BE2C (cell line): ENCODE results near the gene MAP7.
"Not testable (repeated sequence)": the region's sequence is repeated elsewhere in the genome, so short reads cannot be mapped to it uniquely, and the experiment has no call there.

Source experiments
- DNase-seq: peaks from one replicate; pipeline ENCODE4 v3.0.0-alpha.2; 2020
- H3K27me3 ChIP-seq: fragments of 250-450 bp; sonication (Bioruptor Pico); 2 replicates; pipeline ENCODE4 v1.5.1; 2020; ENCODE audit warnings: mild to moderate bottlenecking
- H3K36me3 ChIP-seq: fragments of 250-450 bp; sonication (Bioruptor Pico); 2 replicates; pipeline ENCODE4 v1.5.1; 2020; ENCODE audit warnings: mild to moderate bottlenecking
- H3K4me1 ChIP-seq: fragments of 250-450 bp; sonication (Bioruptor Pico); 2 replicates; pipeline ENCODE4 v1.5.1; 2020
- H3K4me3 ChIP-seq: 2 replicates; pipeline ENCODE4 v1.5.1; 2011; ENCODE audit warnings: low read depth, low read length
- H3K9me3 ChIP-seq: fragments of 250-450 bp; sonication (Bioruptor Pico); 2 replicates; pipeline ENCODE4 v1.5.1; 2020
- TF ChIP-seq, protein P1 (sequence below): IDR thresholded peaks from 2 replicates; pipeline ENCODE4 v1.5.1; 2012; ENCODE audit warnings: mild to moderate bottlenecking, low read depth, low read length

Gene MAP7

DNA sequence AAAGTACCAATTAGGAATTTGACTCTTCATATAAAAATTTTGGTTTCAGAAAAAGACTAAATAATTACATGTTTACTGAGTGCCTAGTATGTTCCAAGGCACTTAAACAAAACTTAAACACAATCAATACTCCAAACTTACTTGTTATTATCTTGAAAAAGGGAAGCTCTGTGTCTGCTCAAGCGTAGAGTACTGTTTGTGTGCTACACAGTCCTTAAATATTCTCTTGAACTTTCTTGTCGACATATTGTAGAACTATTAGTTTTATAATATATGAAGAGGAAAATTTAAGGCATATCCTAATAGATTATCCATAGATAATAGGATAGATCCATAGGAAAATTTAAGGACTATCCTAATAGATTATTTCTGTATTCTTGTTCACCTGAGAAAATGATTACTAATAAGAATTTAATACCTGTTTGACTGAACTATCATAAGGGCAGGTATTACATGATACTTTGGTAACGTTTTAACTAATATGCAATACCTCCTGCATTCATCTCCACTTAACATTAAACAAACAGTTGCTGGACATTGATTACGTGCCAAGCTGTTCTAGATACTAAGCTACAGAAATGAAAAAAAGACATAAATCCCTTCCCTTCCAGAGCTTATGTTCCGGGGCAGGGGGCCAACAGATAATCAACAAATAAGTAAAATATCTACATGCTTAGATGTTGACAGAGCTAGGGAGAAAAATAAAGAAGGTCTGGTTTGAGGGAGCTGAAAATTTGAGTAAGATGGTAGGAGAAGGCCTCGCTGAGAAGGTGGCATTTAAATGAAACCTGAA lies 145.4 kb downstream of the MAP7 start:
- Histone ChIP-seq H3K4me3 (no peak overlapping the region), H3K9me3 (no peaks in the 10 kb centered on the region; the same call in 1 of the 2 replicates), H3K4me1 (peaks cover 13% of the 10 kb centered on the region), H3K27me3 (no peaks in the 10 kb centered on the region), H3K36me3 (no peaks in the 10 kb centered on the region)
- TF ChIP-seq, protein P1, sequence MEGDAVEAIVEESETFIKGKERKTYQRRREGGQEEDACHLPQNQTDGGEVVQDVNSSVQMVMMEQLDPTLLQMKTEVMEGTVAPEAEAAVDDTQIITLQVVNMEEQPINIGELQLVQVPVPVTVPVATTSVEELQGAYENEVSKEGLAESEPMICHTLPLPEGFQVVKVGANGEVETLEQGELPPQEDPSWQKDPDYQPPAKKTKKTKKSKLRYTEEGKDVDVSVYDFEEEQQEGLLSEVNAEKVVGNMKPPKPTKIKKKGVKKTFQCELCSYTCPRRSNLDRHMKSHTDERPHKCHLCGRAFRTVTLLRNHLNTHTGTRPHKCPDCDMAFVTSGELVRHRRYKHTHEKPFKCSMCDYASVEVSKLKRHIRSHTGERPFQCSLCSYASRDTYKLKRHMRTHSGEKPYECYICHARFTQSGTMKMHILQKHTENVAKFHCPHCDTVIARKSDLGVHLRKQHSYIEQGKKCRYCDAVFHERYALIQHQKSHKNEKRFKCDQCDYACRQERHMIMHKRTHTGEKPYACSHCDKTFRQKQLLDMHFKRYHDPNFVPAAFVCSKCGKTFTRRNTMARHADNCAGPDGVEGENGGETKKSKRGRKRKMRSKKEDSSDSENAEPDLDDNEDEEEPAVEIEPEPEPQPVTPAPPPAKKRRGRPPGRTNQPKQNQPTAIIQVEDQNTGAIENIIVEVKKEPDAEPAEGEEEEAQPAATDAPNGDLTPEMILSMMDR, result no peak
- no peak for DNase-seq

DNA sequence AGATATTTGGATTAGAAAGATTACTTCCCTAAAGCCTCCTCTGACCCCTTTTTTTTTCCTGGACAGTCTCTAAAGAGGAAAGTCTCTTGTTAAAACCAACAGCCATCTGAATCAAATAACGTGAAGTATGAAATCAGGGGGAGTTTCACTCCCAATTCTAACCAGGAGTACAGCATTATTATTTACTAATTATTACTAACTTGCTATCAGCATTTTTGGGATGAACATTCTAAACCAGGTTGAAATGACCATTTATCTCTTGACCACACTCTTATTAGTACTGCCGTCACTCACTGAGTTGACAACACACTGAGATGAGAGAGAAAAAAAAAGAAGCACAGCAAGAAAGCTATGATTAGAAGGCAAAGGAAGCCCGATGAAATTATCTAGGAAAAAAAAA lies 146.2 kb downstream of the MAP7 start:
- H3K4me1 ChIP-seq, result peaks cover 13% of the 10 kb centered on the region
- no peaks in the 10 kb centered on the region; the same call in 1 of the 2 replicates for H3K9me3 ChIP-seq
- no peak overlapping the region for H3K4me3 ChIP-seq
- H3K36me3 ChIP-seq, result no peaks in the 10 kb centered on the region
- no peaks in the 10 kb centered on the region for H3K27me3 ChIP-seq
- TF ChIP-seq, protein P1, result no peak
- DNase-seq, result no peak

DNA sequence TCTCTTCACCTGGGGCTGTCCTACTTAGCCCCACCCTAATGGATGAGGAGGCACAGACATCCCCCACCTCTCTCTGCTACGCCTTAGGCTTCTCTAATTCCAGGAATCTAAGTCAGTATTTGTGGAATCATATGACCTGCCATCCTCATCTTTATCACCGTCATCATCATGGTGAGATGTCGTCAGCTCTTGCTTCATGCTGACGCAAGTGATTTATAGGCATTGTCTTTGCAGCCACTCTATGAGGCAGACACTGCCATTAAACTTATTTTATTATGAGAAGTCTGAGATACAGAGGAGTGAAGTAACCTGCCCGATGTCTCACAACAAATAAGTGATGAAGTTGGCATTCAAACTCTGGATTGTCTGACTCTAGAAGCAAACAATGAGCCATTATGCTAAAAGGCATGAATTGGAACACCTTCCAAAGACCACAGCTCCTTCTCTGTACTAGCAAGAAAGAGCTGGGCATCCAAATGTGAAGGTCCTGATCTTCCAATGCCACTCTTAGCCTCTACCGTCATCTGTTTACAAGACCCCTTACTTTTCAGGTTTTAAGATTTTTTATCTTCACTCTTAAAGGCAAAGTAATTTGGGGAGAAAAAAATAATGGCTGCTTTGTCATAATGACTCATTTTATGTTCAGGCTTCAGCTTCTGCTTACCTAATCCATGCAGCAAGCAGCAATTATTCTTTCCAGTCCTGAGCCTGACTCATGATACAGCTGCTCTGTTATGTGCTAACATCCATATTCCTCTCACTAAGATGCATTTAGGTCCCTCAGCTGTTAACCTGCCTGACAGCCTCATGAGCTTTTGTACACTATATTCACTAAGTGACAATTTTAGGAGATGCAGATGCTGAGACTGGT lies 146.9 kb downstream of the MAP7 start:
- H3K4me3 ChIP-seq, result no peak overlapping the region
- no peaks in the 10 kb centered on the region for H3K36me3 ChIP-seq
- TF ChIP-seq, protein P1, result no peak
- no peak for DNase-seq
- H3K9me3 ChIP-seq, result no peaks in the 10 kb centered on the region; the same call in 1 of the 2 replicates
- H3K4me1 ChIP-seq, result peaks cover 13% of the 10 kb centered on the region
- no peaks in the 10 kb centered on the region for H3K27me3 ChIP-seq

DNA sequence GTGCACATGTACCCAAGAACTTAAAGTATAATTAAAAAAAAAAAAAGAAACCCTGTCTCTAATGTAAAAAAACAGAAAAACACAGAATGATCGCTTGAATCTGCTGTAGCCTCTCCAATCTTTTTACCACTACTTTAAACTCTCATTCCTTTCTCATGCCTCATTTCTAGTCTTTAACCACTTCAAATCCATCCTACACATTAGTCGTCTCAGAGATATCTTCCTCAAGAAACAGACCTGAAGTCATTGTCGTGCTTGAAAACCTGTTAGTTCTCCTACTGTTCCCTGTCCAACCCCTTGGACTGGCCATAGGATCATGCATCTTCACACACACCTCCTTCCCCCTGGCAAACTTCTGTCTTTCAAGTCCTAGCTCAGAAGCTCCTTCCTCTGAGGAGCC lies 148.5 kb downstream of the MAP7 start:
- peaks cover 13% of the 10 kb centered on the region for H3K4me1 ChIP-seq
- no peaks in the 10 kb centered on the region for H3K27me3 ChIP-seq
- no peak overlapping the region for H3K4me3 ChIP-seq
- TF ChIP-seq, protein P1, result no peak
- H3K9me3 ChIP-seq, result no peaks in the 10 kb centered on the region; the same call in 1 of the 2 replicates
- no peaks in the 10 kb centered on the region; the same call in 1 of the 2 replicates for H3K36me3 ChIP-seq
- no peak for DNase-seq

DNA sequence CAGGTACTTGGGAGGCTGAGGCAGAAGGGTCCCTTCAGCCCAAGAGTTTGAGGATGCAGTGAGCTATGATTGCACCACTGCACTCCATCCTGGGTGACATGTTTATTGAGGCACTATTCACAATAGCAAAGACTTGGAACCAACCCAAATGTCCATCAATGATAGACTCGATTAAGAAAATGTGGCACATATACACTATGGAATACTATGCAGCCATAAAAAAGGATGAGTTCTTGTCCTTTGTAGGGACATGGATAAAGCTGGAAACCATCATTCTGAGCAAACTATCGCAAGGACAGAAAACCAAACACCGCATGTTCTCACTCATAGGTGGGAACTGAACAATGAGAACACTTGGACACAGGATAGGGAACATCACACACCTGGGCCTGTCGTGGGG lies 149.0 kb downstream of the MAP7 start:
- H3K36me3 ChIP-seq, H3K4me3 ChIP-seq, H3K9me3 ChIP-seq, H3K27me3 ChIP-seq, DNase-seq: not testable (repeated sequence)
- peaks cover 13% of the 10 kb centered on the region for H3K4me1 ChIP-seq

DNA sequence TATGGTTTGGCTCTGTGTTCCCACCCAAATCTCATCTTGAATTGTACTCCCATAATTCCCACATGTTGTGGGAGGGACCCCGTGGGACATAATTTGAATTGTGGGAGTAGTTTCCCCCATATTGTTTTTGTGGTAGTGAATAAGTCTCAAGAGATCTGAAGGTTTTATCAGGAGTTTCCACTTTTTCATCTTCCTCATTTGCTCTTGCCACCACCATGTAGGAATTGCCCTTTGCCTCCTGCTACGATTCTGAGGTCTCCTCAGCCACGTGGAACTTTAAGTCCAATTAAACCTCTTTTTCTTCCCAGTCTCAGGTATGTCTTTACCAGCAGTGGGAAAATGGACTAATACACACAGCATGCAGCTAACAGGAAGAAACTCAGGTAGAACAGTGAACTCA lies 151.8 kb downstream of the MAP7 start:
- no peak for DNase-seq
- Histone ChIP-seq H3K9me3 (no peaks in the 10 kb centered on the region; the same call in 1 of the 2 replicates), H3K36me3 (no peaks in the 10 kb centered on the region; the same call in 1 of the 2 replicates), H3K4me1 (peaks cover 5% of the 10 kb centered on the region; the same call in 1 of the 2 replicates), H3K4me3 (no peak overlapping the region), H3K27me3 (no peaks in the 10 kb centered on the region)
- TF ChIP-seq, protein P1, result no peak
